ENCODE measurements around the gene OSBPL6. TPM values are rescaled to one million over a fixed set of nuclear protein-coding genes. Genes with fewer than 3 reads are reported as not detected.
"Not testable (repeated sequence)": the region's sequence is repeated elsewhere in the genome, so short reads cannot be mapped to it uniquely, and the experiment has no call there.

OSBPL6 gene
- total RNA-seq = 7.9 TPM
- long read RNA-seq, full-length matches to known transcripts = 5 of 16 reads
- long read RNA-seq, partial matches to known transcripts = 2 of 16 reads
- long read RNA-seq, other reads (novel, unspliced or antisense) = 9 of 16 reads

- TF ChIP-seq, protein P1, sequence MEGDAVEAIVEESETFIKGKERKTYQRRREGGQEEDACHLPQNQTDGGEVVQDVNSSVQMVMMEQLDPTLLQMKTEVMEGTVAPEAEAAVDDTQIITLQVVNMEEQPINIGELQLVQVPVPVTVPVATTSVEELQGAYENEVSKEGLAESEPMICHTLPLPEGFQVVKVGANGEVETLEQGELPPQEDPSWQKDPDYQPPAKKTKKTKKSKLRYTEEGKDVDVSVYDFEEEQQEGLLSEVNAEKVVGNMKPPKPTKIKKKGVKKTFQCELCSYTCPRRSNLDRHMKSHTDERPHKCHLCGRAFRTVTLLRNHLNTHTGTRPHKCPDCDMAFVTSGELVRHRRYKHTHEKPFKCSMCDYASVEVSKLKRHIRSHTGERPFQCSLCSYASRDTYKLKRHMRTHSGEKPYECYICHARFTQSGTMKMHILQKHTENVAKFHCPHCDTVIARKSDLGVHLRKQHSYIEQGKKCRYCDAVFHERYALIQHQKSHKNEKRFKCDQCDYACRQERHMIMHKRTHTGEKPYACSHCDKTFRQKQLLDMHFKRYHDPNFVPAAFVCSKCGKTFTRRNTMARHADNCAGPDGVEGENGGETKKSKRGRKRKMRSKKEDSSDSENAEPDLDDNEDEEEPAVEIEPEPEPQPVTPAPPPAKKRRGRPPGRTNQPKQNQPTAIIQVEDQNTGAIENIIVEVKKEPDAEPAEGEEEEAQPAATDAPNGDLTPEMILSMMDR (IDR thresholded peaks at IDR 0.05) = peak; percentile 43
- Histone ChIP-seq H3K4me1 (peaks cover 10% of the 10 kb centered on the region), H3K9me3 (no peaks in the 10 kb centered on the region), H3K27ac (peak within 1 kb of the TSS; percentile 87), H3K36me3 (no peaks in the 10 kb centered on the region), H3K27me3 (ENCODE audit: low read depth) (no peaks in the 10 kb centered on the region), H3K4me3 (peak within 1 kb of the TSS; percentile 91)
- peak; percentile 83 for DNase-seq
- intact Hi-C loops (cut with DNase I) = no loop called here
- peak; percentile 97 to 98 for ATAC-seq
Observed at GRCh38 chr2:178193823-178194599, at the start of gene OSBPL6. OSBPL6 (plus strand) TSS chr2:178194512; CDS start chr2:178306185, 111,673 bp downstream.

DNA sequence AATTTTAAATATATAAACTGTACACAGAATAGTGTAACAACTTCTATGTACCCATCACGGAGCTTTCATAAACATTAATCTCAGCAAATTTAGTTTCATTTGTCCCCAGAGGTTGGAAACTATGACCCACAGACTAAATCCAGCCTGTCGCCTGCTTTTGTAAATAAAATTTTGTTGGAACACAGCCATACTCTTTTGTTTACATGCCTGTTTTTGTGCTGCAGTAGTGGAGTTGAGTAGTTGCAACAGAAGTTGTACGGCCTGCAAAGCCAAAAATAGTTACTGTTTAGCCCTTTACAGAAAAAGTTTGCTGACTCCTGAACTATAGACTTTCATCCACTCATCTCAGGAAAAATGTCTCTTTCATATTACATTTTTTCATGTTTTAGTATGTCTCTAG lies 42.3 kb upstream of the OSBPL6 start:
- Histone ChIP-seq H3K36me3 (no peaks in the 10 kb centered on the region), H3K4me1 (peaks cover 6% of the 10 kb centered on the region), H3K27me3 (ENCODE audit: low read depth) (no peaks in the 10 kb centered on the region), H3K9me3 (no peaks in the 10 kb centered on the region), H3K27ac (no peak overlapping the region), H3K4me3 (no peak overlapping the region)
- no peak for DNase-seq
- intact Hi-C loops (cut with DNase I) = no loop called here
- ATAC-seq = peak; percentile 38 to 39
- TF ChIP-seq, protein P1 (IDR thresholded peaks at IDR 0.05) = no peak

DNA sequence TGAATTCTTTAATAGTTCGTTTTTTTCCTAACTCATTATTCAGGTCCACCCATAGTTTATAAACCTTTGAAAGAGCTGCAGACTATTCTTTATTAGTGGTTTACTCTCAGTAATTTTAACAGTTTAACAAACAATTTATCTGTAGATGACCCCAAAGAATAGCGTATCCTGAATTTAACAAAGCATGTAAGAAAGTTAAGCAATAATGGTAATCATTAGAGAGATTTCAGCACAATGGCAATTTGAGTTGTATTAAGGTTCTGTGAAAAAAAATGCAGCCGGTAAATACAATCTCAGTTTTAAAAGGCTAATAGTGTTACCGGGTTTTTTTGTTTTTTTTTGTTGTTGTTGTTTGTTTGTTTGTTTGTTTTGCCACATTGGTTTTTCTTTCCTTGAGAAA lies 41.8 kb upstream of the OSBPL6 start:
- no peak overlapping the region for H3K4me3 ChIP-seq
- H3K9me3 ChIP-seq = no peaks in the 10 kb centered on the region
- no peak overlapping the region for H3K27ac ChIP-seq
- TF ChIP-seq, protein P1 (IDR thresholded peaks at IDR 0.05) = no peak
- intact Hi-C loops (cut with DNase I) = no loop called here
- H3K4me1 ChIP-seq = peaks cover 6% of the 10 kb centered on the region
- ATAC-seq (no peak), DNase-seq (no peak)
- H3K27me3 ChIP-seq (ENCODE audit: low read depth) = no peaks in the 10 kb centered on the region
- no peaks in the 10 kb centered on the region for H3K36me3 ChIP-seq

DNA sequence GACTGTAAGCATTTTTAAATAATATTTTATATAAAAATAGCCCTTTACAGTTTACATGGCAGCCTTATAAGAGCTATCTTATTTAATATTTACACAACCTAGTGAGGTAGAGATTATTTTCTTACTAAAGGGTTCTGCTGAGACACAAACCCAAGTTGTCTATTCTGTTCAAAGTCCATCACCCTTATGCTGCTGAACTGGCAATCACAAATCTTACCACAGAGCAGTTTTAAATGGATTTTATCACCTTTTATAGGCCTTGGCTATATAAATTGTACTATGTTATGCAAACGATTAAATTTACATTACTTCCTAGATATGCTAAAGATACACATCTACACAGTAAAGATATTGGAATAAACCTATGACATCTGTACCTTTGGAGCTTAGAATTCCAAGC lies 41.3 kb upstream of the OSBPL6 start:
- H3K9me3 ChIP-seq = no peaks in the 10 kb centered on the region
- H3K4me3 ChIP-seq = no peak overlapping the region
- H3K36me3 ChIP-seq = no peaks in the 10 kb centered on the region
- H3K4me1 ChIP-seq = peaks cover 6% of the 10 kb centered on the region
- no peaks in the 10 kb centered on the region for H3K27me3 ChIP-seq (ENCODE audit: low read depth)
- DNase-seq (no peak), ATAC-seq (no peak)
- TF ChIP-seq, protein P1 (IDR thresholded peaks at IDR 0.05) = no peak
- H3K27ac ChIP-seq = no peak overlapping the region
- intact Hi-C loops (cut with DNase I) = no loop called here

GRCh38 chr2:178153878-178154277 lies 40.4 kb upstream of the OSBPL6 start:
- H3K36me3 ChIP-seq; H3K27me3 ChIP-seq (ENCODE audit: low read depth); H3K27ac ChIP-seq; DNase-seq; intact Hi-C loops (cut with DNase I); ATAC-seq; H3K4me1 ChIP-seq; H3K4me3 ChIP-seq; H3K9me3 ChIP-seq: not testable (repeated sequence)

GRCh38 chr2:178155524-178155923 lies 38.8 kb upstream of the OSBPL6 start:
- DNase-seq (no peak), ATAC-seq (no peak)
- no peaks in the 10 kb centered on the region for H3K27me3 ChIP-seq (ENCODE audit: low read depth)
- no peaks in the 10 kb centered on the region for H3K9me3 ChIP-seq
- H3K27ac ChIP-seq = no peak overlapping the region
- no peak overlapping the region for H3K4me3 ChIP-seq
- TF ChIP-seq, protein P1 (IDR thresholded peaks at IDR 0.05) = no peak
- H3K4me1 ChIP-seq = peaks cover 6% of the 10 kb centered on the region
- H3K36me3 ChIP-seq = no peaks in the 10 kb centered on the region
- intact Hi-C loops (cut with DNase I) = no loop called here

Measured in lower lobe of right lung (tissue), 2 donors.